ENCODE data around the gene PLEKHF1.
"Not testable (repeated sequence)": the region's sequence is repeated elsewhere in the genome, so short reads cannot be mapped to it uniquely, and the experiment has no call there.

PLEKHF1 gene

DNA sequence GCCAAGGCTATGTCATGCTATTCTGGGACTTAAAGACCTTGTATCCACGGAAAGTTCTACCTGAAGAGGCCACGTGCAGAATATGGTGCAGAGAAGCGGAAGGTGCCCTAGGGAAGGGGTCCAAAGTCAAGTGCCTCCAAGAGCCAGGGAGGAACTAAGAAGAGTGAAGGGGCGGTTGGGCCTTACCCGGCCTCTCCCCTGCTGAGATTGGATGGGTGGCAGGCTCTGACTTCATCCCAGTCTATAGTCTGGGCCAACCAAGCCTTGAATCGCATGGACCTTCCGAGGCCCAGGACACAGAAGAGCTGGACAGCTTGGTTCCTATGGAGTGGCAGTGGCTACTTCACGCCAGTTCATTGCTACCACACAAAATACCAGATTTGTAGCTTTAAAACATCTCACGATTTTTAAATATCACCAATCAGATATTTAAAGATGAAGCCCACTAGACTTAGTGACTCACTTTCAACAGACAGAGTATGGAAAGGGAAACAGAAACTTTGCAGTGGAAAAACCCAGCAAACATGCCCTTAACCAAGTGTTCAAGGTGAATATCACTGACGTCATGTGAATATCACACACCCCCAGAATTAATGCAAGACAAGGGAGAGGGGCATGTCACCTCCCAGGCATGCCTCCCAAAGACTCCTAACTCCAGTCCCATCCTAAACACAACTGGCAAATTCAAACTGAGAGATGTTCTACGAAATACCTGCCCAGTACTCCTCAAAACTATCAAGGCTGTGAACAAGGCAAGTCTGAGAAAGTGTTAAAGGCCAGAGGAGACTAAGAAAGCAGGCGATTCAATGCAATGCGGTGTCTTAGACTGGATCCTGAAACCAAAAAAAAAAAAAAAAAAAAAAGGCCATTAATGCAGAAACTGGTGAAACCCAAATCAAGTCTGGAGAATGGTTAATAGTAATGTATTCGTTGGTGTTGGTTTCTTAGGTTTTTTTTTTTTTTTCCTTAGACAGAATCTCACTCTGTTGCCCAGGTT lies 39.6 kb downstream of the PLEKHF1 start:
- DNase-seq, result no peak

GRCh38 chr19:29705706-29706105 lies 40.4 kb downstream of the PLEKHF1 start:
- DNase-seq, result no peak

- no peak for DNase-seq
Observed at GRCh38 chr19:29706635-29707034, 41.4 kb downstream of the PLEKHF1 start.

- no peak for DNase-seq
Observed at GRCh38 chr19:29708554-29709439, 43.5 kb downstream of the PLEKHF1 start.

DNA sequence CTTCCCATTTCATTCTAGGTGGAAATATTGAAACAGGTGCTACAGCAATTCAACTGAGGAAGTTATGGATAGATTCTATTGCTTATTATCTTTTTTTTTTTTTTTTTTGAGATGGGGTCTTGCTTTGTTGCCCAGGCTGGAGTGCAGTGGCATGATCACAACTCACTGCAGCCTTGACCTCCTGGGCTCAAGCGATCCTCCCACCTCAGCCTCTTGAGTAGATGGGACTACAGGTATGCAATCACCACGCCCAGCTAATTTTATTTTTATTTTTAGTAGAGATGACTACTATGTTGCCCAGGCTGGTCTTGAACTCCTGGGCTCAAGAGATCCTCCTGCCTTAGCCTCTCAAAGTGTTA lies 44.2 kb downstream of the PLEKHF1 start:
- not testable (repeated sequence) for DNase-seq

DNA sequence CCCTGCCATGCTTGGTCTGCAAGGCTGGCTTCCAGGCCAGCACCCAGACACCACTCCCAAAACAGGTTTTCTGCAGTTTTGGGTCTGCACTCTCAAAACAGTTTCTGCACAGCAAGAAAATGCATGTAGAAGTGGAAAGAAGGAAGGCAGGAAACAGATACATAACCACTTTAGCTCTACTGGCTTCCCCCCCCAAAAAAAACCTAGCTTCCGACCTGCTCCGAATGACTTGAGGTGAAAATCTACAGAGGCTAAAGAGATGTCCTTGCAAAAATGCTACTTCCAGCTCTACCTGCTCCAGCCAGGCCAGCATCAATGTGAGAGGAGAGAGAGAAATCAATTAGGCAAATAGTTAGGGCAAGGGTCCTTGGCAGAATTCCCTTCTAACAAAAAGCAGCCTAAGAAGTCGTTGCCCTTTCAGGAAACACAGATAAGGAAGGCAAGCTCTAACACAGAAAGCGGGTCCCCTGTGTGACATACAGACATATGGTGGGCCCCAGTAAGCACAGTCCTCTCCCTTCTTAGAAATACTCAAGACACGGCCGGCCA lies 46.4 kb downstream of the PLEKHF1 start:
- no peak for DNase-seq

GRCh38 chr19:29712744-29713516 lies 47.7 kb downstream of the PLEKHF1 start:
- no peak for DNase-seq

- DNase-seq, result peak; percentile 48
Observed at GRCh38 chr19:29714371-29714952, 49.2 kb downstream of the PLEKHF1 start.

DNA sequence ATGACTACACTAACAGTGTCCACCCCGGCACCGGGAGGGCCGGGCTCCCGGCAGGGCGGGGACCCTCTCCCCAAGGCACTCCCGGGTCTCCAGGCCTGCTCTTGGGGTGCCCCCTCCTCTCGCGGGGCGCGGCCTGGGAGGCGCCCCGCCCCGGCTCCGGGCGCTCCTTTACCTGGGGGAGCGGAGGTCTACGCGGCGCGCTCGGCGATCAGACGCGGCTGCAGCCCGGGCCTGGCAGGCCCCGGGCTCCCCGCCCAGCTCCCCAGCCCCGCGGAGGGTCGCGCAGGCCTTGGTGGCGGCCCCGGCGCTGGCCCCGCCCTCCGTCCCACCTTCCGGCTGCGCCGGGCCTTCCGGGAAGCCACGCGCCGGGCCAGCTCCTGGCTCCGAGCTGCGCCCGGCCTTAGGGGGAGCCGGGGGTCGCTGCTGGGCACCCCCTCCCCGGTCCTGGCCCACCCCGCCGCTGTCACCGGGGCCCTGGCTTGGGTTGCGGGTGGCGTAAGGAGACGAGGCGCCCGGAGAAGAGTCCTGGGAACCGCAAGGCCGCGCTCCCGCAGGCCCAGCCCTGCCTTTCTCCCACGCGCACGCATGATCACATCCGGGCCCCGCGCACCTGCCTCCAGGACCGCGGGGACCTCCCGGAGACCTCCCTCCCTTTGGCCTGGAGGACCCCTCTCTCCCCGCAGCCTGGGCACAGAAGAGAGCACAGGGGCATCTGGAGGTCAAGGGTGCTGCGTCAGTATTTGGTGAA lies 49.9 kb downstream of the PLEKHF1 start, which contains the start of gene C19orf12:
TSS of gene C19orf12 (minus strand) at position 309 of the 748 bp plus-strand sequence. CDS start 6,848 bp downstream, outside the sequence.
- DNase-seq, result peak; percentile 46

DNA sequence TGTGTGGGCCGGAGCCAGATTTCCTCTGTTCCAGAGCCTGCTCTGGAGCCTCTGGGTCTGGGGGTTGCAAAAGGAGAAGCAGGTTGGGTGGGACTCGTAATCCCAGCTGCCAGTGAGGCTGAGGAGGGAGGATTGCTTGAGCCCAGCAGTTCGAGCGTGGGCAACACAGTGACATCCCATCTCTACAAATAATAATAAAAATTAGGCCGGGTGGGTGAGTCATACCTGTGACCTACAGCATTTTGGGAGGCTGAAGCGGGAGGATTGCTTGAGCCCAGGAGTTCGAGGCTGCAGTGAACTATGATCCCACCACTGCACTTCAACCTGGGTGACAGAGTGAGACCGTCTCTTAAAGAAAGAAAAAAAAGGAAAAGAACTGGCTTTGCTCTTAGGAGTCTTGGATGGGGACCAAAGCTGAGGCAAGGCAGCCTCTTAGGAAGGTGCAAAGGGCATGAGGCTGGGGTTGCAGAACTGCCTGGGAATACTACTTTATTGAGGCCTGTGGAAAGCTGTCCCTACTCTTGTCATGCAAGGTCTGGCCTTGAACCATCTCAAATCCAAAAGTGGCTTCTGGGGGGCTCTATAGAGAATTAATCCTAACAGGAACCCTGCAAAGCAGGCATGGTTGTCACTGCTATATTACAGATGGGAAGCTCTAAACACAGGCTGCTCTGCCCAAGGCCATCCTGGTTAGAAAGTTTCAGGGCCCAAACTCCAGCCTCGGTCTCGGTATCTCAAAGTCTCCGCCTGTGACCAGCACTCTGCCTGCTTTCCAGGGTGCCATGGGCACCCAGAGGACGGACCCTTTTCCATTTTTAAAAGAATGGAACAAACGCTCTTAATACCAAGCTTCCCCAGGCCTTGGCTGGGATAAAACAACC lies 50.7 kb downstream of the PLEKHF1 start:
- DNase-seq, result no peak

GRCh38 chr19:29717051-29717450 lies 51.8 kb downstream of the PLEKHF1 start:
- DNase-seq, result no peak

GRCh38 chr19:29724102-29724641 lies 58.9 kb downstream of the PLEKHF1 start:
- no peak for DNase-seq

GRCh38 chr19:29724746-29725145 lies 59.5 kb downstream of the PLEKHF1 start:
- DNase-seq, result no peak

All from activated CD4-positive, alpha-beta T cell treated with anti-CD3 and anti-CD28 coated beads, Interleukin-2, amount 50 U/mL, for 1 hour (primary cell).